Fibroblast of skin of back (primary cell): ENCODE results near the gene TBC1D8.

Experiments
- DNase-seq: peaks from one replicate; pipeline ENCODE4 v3.0.0-alpha.2; 2013

Gene TBC1D8

DNA sequence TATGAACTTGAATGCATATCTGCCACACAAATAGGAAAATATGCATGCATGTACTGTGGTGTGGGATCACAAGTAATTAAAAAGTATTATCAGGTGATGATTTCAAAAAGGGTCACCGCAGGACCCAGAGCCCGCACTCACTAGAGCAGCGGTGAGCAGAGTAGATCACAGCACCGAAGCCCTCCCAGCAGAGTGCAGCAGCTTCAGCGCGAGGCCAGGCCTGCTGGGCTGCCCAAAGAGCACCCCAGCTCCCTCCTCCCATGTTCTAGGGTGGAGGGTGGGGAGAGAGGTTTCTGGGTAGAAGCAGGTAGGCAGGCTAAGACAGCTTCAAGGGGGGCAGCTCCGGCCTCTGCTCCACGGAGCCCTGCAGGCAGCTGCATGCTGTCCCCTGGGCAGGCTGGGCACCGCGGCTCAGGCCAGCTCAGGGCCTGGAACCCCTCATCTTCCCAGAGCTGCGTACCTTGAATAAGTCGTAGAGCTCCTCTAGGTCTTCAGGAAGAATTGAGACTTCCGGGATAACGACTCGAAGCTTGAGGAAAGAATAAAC lies 124.2 kb downstream of the TBC1D8 start:
- DNase-seq = no peak

DNA sequence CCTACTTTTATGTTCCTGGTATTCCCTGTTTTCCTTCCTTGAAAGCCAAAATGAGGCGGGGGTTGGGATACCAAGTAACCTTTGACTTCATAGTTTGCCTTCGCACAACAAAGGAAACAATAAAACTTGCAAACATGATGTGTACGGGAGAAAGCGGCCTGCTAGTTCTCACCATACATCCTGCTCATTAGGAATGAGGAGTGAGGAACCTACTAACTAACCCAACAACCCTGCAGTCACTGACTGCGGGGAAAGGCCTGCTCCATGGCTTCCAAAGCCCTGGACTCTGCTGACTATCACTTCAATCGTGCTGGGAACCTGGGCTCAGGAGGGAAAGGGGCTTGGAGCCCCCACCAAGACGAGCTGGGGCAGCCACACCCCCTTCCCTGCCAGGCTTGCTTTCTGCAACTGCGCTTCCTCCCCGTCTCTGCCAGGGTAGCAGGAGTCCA lies 124.9 kb downstream of the TBC1D8 start:
- DNase-seq = no peak

DNA sequence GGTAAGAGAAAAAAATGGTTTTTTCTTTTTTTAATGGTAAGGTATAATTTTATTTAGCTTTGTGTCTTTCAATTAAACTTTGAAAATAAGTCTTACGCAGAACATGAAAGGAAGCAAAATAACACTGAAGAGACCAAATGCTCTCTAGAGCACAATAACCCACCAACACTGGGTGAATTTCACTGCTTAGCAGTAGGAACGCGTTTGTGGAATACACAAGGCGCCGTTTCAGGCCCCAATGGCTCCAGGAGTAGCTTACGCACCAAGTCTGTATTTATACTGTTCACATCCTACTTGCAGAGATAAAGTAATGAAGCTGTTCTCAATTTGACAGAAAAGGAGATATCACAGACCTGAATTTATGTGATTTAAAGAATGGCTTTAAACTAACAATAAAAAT lies 125.6 kb downstream of the TBC1D8 start:
- no peak for DNase-seq

DNA sequence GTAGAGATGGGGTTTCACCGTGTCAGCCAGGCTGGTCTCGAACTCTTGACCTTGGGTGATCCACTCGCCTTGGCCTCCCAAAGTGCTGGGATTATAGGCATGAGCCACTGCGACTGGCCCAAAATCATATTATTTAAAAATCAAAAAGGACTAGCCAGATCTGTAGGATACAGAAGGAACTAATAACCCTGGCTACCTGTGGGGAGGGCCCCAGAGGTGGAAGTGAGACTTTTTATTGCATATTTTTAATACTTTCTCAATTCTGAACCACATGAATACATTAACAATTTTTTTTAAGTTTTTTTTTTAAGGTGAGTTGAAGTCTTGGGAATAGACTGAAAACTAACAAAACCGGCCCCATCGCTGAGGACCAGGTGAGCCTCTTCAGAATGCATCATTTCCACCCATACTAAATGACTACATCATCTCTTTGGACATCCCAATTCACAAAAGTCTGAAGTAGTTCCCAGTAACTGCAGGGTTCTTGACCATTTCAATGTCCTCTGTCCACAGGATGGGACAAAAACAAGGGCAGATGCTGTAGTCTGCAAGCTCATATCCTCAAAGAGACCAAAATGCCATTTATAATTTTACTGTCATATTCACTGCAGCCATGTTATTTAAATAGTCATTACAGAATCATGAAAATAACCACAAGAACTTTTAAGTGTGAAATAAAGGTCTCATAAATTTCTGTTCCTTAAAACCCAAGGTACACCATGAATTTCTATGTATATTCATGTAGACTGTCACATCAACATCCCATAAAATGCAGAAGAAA lies 127.7 kb downstream of the TBC1D8 start:
- DNase-seq = no peak

DNA sequence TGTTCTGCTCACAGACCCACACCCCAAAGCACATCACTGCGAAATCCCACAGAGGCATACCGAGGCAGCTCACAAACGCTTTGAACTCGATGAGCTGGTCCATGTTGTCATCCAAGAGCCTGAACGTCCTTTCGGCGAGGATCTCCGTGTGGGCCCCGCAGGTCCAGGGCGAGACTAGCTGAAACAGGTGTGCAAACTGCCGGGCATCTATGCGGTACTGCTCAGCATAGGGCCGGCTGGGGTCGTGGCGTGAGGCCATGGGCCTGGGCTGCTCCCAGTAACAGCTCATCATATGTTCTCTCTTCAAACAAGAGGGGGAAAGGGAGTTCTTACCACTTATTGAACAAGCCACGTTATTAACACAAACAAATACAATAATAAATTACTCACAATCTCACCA lies 129.0 kb downstream of the TBC1D8 start:
- DNase-seq = no peak

DNA sequence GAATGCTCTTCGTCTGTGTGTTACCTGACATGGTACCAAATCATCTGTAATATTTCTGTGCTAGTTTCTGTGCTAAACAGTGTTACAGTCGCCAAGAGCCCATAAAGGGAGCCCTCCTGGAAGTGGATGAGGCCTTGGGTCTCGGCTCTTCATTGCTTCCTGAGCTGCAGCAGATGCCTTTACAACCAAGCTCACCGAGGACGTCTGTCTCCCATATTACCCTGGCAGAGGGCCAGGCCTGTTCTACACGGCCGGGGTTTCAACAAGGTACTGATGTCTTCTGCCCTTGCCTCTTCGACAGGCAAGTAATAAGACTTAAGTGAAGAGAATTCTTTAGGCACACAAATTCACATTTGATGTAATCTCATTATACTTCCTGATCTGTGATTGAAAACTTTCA lies 132.2 kb downstream of the TBC1D8 start:
- no peak for DNase-seq

DNA sequence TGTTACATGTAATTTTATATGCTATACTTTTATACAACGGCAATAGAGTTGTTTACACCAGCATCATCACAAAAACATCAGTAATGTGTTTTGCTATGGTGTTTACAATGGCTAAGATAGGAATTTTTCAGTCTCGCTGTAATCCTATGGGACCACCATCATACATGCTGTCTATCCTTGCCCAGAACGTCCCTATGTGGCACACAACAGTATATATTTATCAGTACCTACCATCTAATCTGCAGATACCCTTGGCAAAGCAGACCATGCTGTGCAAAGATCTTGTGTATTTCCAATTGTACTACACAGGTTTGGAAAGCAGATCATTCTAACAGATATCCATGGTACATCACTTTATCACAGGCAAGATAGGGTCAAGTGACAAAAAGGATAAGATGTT lies 133.8 kb downstream of the TBC1D8 start:
- DNase-seq = no peak

DNA sequence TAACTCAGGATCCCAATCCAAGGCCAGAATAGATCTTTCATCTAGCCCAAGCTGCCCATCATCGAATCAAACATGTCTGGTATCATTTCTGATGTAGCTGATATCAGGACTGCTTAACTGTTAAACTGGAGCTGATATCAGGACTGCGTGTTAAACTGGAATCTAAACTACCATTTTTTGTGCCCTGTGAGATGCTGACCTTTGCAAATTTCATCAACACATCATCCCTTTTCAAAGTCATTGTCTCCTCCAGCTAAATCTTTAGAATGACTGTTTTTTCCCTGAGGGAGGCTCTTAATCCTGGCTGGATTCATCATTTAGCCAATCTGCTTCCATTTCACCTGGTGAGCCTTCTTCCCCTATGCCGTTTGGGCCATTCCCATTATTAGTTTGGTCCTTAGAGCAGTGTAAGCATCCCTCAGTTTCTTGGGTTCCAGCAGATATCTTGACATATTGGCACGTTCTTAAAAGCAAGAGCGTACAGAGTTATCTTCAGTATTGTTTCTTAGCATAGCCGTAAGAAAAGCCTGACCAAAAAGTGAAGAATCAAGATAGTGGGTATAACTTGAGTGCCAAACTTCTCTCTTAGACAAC lies 136.8 kb downstream of the TBC1D8 start:
- DNase-seq = no peak

DNA sequence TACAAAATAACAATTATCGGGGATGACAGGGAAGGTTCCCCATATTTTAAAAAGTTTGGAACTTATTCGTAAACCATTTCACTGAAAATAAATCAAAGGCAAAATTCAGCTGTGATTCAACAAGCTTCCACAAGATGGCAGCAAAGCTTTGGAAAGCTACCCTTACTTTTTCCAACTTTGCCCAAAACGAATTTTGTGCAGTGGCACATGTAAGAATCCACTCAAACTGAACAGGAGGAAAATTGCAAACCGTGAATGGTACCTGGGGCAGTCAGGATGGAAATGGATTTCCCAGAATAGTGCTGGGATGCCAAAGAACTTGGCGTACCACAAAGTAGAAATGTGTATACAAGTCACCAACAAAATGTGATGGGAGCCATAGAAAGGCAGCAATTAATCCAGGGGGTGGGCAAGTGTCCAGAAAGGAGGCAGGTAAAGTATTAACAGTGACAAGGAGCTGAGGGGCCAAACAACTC lies 138.4 kb downstream of the TBC1D8 start:
- peak; percentile 35 for DNase-seq

DNA sequence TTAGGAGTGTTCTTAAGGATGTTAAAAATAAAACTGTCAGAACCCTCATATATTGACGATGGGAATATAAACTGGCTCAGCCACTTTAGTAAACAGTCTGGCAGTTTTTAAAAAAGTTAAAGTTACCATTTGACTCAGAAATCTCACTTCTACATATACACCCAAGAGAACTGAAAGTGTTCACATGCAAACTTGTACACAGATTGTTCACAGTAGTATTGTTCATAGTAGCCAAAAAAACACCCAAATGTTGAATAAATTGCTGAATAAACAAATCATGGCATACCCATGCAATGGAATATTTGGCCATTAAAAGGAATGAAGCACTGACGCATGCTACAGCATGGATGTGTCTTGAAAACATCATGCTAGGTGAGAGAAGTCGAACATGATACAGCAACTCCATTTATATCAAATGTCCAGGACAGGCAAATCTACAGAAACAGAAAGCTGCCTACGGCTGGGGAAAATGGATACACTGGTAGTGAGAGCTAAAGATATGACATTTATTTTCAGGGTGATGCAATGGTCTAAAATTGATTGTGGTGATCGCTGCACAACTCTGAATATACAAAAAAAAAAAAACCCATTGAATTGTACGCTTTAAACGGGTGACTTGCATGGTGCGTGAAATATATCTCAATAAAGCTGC lies 139.0 kb downstream of the TBC1D8 start:
- DNase-seq = no peak

DNA sequence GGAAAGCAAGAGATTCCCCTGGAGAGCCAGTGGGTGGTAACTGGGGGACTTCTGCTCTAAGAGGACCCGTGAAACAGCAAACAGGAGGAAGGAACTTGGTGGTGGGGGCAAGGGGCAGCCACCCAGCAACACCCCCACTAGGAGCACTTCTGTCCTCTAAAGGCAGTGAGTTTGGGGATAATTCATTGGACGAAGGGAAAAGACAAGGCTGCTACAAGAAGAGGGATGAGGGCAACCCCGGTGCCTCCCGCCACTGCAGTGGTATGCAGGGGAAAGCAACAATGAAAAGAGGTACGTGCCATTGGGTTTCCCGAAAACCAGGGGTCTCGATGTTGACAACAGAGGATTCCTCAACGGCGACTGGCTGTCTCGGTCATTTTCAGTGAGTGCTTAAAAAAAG lies 140.0 kb downstream of the TBC1D8 start:
- DNase-seq = no peak

DNA sequence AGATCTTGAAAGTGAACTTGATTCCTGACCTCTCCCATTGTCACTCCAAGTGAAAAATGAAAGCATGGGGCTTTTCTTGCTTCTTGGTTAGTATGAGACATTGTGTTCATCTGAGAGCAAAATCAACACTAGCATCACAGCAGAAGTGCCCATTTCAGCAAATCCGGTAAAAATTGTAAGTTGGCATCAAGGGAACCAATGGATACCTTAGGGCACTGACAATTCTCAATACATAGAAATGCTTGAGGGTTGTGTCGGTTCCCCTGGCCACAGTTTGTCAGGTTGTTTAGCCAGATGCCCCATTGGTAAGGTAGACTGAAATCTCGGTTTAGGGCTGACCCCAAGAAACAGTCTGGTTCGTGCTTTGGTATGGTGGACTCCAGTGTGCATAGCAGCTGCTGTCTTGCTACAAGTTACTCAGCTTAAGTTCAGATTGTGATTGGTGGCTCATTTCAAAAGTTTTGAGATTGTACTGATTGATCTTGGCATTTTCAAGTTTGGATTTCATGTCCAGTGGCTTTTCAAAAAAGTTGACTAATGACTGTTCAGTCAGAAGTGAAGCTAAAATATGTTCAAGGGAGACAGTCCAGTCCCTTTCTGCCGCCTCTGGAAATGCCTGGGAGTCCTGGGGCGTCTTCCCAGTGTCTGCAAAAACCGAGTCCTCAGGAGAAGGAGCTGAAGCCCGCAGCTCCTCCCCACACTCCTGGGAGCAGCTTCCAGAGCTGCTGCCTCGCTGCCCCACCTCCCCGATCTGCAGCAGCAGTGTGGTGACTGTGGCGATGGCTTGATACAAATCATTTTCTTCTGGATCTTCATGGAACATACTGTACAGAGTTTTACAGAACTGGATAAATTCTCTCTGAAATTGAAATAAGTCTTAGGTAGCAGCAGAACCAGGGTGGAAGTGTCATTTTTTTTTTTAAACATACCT lies 143.5 kb downstream of the TBC1D8 start:
- no peak for DNase-seq

DNA sequence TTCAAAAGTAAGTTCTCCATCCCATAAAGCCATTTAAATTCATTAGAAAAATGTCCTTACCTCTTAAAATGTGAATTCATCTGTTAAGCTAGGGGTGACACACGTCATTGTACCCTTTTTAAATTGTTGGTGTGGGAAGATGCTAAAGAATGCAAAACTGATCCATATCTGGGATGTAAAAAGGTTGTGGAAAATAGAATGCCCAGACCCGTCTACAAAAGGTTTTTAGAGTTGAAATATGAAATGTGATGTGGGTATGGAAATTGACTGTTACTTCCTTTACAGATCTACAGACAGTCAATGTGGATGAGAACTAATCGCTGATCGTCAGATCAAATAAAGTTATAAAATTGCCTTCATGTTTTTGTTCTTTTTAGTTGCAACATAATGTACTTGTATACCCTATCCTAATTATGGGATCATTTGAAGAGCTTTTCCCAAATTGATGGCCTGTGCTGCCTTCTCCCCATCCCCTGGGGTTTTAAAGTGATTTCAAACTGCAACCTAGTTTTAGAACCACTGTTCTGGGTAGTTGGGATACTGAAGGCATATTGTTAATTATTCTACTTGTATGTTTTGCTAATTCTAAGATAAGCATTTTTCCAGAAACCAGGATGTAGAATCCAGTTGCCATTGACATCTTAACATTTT lies 145.0 kb downstream of the TBC1D8 start:
- DNase-seq = no peak

DNA sequence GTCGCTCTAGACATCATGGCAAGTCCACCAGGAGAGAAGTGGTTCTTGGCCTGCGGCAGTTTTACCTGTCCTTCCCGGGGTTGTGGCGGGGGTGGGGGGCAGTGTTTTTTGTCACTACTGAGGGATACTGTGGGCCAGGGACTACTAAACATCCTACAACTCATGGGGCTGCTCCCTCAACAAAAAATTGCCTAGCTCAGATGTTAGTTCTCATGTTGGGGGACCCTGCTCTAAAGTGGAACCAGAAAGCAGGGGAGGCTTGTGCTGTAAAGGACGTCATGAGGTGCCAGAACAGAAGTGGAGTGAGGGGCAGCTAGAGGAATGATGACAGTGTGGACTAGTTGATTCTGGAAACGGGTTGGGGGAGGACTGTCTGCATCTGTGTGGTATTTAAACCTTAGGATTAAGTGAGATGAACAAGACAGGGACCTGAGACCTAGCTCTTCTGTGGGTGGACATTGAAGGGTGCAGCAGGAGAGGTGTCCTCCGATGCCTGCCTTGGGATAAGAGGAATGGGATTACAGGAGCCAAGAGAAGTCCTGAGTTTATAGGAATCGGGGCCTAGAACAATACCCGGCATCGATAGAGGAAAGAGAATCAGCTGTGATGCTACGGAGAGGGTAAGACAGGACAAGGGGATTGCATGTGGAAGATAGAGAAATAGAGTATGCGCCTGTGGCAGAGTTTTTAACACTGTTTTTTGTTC lies 146.4 kb downstream of the TBC1D8 start:
- DNase-seq = no peak

DNA sequence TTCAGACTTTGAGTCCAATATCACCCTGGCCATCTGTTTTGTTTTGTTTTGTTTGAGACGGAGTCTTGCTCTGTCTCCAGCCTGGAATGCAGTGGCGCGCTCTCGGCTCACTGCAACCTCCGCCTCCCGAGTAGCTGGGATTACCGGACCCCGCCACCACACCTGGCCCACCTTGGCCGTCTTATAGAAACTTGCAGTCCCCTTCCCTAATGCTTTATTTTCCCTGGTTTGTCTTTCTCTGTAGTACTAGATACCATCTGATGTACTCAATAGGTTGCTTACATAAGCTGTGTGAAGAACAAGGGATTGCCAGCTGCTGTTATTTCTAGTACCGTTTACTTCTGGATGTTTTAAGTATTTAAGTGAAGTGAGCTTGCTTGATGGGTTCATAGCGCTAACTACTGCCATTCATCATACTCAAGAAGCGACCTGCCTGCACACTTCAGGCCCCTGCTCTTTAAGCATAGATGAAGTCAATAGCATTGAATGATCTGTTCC lies 147.9 kb downstream of the TBC1D8 start:
- peak; percentile 12 for DNase-seq

DNA sequence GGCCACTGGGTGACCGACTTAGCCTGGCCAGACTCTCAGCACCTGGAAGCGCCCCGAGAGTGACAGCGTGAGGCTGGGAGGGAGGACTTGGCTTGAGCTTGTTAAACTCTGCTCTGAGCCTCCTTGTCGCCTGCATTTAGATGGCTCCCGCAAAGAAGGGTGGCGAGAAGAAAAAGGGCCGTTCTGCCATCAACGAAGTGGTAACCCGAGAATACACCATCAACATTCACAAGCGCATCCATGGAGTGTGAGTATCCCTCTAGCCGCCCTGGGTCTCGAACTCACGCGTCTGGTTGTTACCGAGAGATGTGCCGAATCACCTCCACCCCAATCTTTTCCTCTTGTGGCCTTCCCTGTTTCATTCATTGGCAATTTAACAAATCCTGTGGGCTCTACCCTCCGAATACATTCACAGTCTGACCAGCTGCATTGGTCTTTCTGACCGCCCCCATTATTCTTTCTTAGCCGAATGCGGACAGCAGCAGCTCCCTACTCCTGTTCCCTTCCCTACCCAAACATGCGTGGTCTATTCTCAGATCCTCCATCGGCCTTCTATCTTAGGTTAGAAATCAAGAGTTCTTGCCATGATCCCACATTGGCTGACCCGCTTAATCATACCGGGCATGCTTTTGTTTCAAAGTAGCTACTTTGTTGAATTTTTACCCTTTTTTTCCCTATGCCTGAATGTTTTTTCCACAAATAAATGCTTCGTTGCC lies 148.5 kb downstream of the TBC1D8 start:
- DNase-seq = peak; percentile 13

DNA sequence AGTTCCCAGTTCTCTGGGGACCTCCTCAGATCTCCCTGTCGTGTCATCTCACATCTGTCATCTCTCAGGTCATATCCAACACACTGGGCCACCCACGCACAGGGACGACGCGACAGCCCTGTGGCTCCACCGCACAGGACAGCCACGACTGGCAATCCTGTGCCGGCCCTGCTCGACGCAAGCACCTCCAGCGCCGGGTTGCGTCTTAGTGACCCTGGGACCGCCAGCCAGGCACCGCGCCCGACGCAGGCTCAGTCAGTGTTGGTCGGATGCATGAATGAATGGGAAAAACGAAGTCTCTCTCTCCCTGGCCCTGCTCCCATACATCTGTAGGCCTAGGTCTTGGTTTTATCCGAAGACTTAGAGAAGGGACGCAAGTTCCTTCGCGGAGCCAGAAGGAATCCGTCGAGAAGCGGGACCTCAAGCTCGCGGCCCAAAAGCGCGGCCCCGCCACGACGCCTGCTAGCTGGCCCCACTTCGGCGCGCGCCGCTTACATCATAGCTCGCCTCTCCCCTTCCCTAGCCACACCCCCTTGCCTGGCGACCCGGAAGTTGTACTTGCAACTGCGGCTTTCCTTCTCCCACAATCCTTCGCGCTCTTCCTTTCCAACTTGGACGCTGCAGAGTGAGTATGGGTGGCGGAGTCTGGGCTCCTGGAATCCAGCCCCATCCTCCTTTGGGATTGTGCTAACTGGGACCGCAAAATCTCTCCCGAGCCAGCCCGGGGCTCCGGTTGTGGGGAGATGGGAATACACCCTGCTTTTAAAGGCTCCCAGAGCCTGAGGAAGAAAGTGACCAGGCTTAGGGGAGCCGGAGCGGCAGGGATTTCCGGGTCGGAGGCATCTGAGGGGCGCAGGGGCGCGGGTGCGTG lies 149.3 kb downstream of the TBC1D8 start, which contains the start of gene RPL31:
RPL31 (plus strand) TSS at position 599 of the 871 bp plus-strand sequence. CDS start 413 bp downstream, outside the sequence.
- DNase-seq = peak; percentile 98

DNA sequence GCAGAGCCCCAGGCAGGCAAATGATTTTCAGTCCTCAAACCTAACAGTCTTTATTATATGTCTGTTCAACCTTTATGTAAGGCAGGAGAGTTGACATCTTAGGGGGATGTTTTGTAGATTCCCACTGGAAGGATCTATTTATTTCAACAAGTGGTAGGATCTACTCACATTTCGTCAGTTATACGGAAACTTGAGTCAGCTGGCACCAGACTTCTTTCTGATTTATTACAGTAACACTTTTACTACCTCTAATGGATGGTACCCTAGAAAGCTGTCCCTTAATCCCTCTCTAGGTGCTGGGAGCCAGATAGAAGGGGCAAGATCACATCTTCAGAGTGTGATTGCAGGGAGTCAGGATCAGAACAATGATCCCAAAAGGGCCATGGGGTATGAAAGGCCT lies 151.2 kb downstream of the TBC1D8 start:
- DNase-seq = no peak

DNA sequence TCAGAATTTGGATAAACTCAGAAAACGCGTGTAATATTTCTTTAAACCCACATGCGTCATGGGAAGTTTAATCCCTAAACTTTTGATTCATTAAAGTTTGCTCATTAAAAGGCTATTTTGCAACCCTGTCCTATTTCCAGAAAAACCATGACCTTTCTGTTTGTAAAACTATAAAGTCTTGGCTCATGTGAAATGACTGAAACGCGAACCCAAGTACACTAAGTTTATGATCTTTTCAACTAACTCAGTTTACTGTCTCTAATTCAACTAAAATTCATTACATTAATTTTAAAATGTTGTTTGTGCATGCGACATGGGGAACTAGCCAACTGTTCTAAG lies 153.0 kb downstream of the TBC1D8 start:
- DNase-seq = no peak
